MM.1S (cell line): ENCODE measurements around the gene ZNF280D.

ENCODE experiments used
- EZH2 ChIP-seq: fragments of 300-600 bp; sonication (generic); optimal IDR thresholded peaks from 2 replicates; pipeline ENCODE3; 2017; ENCODE audit warnings: low read depth, mild to moderate bottlenecking, antibody characterized with exemption, low read length, mixed read lengths
- TF ChIP-seq, protein P1 (sequence below): fragments of 300-600 bp; sonication (generic); IDR thresholded peaks from 2 replicates; pipeline ENCODE4 v1.5.1; 2016; ENCODE audit warnings: antibody characterized with exemption, low read length, mixed read lengths

DNA sequence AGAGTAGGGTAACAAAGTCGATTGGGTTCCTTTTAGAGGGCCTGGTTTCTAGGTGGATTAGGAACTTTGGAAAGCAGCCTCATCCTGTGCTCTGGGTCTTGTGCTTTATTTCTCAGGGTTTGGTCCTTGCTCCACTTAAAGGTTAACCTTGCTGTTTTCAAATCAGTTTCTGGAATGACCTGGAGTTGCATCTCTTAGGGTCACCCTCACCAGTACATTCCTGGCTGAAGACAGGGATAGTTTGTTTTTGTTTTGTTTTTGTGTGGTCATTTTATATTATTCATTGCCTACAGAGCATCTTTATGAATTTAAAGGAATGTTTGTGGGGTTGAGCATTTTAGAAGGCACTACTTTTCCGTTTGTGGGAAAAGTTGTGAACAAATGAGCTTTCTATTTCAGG, 45.5 kb upstream of the ZNF280D start:
- TF ChIP-seq, protein P1, sequence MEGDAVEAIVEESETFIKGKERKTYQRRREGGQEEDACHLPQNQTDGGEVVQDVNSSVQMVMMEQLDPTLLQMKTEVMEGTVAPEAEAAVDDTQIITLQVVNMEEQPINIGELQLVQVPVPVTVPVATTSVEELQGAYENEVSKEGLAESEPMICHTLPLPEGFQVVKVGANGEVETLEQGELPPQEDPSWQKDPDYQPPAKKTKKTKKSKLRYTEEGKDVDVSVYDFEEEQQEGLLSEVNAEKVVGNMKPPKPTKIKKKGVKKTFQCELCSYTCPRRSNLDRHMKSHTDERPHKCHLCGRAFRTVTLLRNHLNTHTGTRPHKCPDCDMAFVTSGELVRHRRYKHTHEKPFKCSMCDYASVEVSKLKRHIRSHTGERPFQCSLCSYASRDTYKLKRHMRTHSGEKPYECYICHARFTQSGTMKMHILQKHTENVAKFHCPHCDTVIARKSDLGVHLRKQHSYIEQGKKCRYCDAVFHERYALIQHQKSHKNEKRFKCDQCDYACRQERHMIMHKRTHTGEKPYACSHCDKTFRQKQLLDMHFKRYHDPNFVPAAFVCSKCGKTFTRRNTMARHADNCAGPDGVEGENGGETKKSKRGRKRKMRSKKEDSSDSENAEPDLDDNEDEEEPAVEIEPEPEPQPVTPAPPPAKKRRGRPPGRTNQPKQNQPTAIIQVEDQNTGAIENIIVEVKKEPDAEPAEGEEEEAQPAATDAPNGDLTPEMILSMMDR: no peak
- TF ChIP-seq EZH2: no peak
